HFF-Myc (cell line): ENCODE data around the gene SIK1.

Experiments used
- DNase-seq: peaks from one replicate; pipeline ENCODE4 v3.0.0-alpha.2; 2011; ENCODE audit warnings: low read depth; ENCODE audit errors: extremely low read depth
- H3K4me3 ChIP-seq: replicated peaks from 2 replicates; pipeline ENCODE4 v1.5.1; 2011; ENCODE audit warnings: low read depth, mild to moderate bottlenecking, control low read depth, low read length
- CTCF ChIP-seq: IDR thresholded peaks from 2 replicates; pipeline ENCODE4 v1.5.1; 2012; ENCODE audit warnings: mild to moderate bottlenecking, low read depth, low read length, control low read depth; ENCODE audit errors: missing control alignments

The SIK1 gene

DNA sequence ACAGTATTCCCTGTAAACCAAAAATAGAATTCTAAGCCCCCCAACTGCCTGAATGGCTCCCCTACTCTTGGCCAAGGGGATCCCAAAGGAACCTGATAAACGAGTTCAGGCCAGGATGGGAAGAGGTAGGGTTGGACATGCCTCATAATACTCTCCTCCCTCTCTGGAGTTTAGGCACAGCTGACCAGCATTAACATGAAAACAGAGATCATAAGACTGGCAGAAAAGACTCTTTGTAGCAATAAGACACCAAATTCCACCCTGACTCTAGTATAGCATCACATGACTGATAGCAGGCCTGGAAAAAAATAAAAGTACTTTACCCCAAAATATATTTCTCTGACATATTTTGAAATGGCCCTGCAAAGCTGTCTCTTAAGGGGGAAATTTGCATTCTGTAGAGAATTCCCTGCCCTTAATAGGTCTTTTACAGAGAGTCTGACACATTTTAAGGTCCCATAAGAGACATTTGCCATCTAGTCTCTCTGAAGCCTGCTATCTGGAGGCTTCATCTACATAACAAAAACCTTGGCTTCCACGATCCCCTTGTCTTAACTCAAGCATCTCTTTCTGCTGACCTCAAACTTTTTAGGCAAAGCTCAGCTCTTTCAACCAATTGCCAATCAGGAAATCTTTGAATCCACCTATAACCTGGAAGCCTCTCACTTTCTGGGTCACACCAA lies 55.9 kb downstream of the SIK1 start:
- H3K4me3 ChIP-seq: no peak overlapping the region
- no peak for DNase-seq
- no peak for TF ChIP-seq CTCF

DNA sequence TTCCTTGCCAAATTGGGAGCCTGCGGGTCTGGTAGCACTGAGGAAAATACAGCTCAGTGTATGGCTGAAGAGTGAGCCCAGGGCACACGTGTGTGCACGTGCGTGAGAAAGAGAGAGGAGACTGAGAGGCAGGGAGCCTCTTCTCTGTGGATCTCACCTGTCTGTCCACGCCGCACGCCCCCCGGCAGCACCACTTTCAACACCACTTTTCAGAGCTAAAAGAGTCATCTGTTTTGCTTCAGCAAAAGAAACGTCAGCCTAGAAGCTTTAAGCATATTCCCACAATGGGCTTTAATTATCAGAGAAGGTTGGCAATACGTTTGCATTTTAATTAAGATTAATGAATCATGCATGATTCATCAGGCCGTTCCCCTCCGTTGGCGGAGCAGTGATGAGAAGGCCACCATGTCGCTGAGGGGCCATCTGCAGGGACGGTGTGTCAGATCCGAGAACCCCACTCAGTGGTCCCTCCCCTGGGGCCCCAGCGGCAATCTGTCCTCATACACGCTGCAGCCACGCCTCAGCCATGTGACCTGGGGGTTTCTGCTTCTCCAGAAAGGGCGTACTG lies 56.8 kb downstream of the SIK1 start:
- no peak for TF ChIP-seq CTCF
- no peak for DNase-seq
- H3K4me3 ChIP-seq: no peak overlapping the region

DNA sequence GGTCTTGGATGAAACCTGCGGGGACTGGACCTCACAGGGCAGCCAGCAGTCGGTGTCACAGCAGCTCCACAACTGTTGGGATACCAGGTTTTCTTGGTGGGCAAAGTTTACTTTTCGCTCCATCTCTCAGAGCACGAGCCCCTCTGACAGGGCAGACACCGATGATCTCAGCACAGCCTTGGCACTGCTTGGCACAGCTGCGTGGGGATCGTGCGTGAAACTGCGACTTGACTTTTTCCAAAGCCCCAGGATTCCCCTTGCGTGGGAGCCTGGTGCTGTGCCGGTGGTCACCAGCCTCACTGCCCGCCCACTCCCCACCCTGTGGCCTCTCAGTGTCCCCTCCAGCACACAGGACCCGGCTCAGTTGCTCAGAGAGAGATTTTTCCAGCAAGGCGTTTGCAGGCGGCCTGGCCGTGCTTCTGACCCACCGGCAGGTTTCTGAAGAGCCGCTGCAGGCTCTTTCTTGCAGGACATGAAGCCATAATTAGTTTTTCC lies 57.3 kb downstream of the SIK1 start:
- TF ChIP-seq CTCF: no peak
- no peak overlapping the region for H3K4me3 ChIP-seq
- no peak for DNase-seq

GRCh38 chr21:43369124-43369523 lies 57.8 kb downstream of the SIK1 start:
- no peak for TF ChIP-seq CTCF
- DNase-seq: no peak
- H3K4me3 ChIP-seq: no peak overlapping the region

DNA sequence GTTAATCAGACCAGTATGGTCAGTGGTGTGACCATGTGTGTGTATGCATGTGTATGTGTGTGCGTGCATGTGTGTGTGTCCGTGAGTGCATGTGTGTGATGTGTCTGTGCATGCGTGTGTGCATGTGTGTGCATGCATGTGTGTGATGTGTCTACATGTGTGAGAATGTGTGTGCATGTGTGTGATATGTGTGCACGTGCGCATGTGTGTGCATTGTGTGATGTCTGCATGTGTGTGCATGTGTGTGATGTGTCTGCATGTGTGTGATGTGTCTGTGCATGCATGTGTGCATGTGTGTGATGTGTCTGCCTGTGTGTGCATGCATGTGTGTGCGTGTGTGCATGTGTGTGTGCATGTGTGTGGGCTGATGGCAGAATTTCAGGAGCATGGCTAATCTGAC lies 58.2 kb downstream of the SIK1 start:
- DNase-seq: no peak
- TF ChIP-seq CTCF: no peak
- no peak overlapping the region for H3K4me3 ChIP-seq

- TF ChIP-seq CTCF: no peak
- H3K4me3 ChIP-seq: no peak overlapping the region
- DNase-seq: no peak
These were observed 59.1 kb downstream of the SIK1 start for GRCh38 chr21:43367859-43368258.
